GM06990 (cell line): Measurements from ENCODE around the gene TADA2B.
"Not testable (repeated sequence)": the region's sequence is repeated elsewhere in the genome, so short reads cannot be mapped to it uniquely, and the experiment has no call there.

Experiments used
- DNase-seq: peaks from one replicate; pipeline ENCODE4 v3.0.0-alpha.2; 2011; ENCODE audit not compliant: insufficient read length; ENCODE audit errors: extremely low read depth
- H3K27me3 ChIP-seq: replicated peaks from 2 replicates; pipeline ENCODE4 v1.6.0; 2011; ENCODE audit warnings: low read length; ENCODE audit not compliant: control insufficient read depth, insufficient read depth
- H3K36me3 ChIP-seq: 2 replicates; pipeline ENCODE4 v1.5.1; 2011; ENCODE audit warnings: low read length; ENCODE audit not compliant: control insufficient read depth, insufficient read depth
- H3K4me3 ChIP-seq: replicated peaks from 2 replicates; pipeline ENCODE4 v1.5.1; 2011; ENCODE audit warnings: low read depth, mild to moderate bottlenecking, control low read depth, low read length
- TF ChIP-seq, protein P1 (sequence below): IDR thresholded peaks from 2 replicates; pipeline ENCODE4 v1.5.1; 2011; ENCODE audit warnings: low read length, control low read depth, mild to moderate bottlenecking, inconsistent platforms; ENCODE audit not compliant: insufficient read depth, poor library complexity, severe bottlenecking

TADA2B gene

DNA sequence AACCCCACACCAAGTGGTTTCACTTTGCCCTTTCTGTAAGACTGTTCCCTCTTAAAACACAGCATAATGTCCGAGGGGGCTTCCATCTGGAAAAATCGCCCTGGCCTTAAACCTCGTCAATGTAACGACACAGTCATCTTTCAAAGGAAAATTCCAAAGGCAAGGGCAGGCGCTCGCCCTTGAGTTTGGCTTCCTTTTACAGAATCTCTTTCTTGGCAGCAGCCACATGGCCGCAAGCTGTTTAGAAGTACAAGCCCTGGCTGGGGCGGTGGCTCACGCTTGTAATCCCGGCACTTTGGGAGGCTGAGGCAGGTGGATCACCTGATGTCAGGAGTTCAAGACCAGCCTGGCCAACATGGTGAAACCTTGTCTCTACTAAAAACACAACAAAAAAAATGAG, 51.7 kb downstream of the TADA2B start:
- Histone ChIP-seq H3K27me3 (no peaks in the 10 kb centered on the region; the same call in none of the 2 replicates), H3K36me3 (no peaks in the 10 kb centered on the region), H3K4me3 (no peak overlapping the region)
- no peak for DNase-seq
- TF ChIP-seq, protein P1, sequence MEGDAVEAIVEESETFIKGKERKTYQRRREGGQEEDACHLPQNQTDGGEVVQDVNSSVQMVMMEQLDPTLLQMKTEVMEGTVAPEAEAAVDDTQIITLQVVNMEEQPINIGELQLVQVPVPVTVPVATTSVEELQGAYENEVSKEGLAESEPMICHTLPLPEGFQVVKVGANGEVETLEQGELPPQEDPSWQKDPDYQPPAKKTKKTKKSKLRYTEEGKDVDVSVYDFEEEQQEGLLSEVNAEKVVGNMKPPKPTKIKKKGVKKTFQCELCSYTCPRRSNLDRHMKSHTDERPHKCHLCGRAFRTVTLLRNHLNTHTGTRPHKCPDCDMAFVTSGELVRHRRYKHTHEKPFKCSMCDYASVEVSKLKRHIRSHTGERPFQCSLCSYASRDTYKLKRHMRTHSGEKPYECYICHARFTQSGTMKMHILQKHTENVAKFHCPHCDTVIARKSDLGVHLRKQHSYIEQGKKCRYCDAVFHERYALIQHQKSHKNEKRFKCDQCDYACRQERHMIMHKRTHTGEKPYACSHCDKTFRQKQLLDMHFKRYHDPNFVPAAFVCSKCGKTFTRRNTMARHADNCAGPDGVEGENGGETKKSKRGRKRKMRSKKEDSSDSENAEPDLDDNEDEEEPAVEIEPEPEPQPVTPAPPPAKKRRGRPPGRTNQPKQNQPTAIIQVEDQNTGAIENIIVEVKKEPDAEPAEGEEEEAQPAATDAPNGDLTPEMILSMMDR = no peak

DNA sequence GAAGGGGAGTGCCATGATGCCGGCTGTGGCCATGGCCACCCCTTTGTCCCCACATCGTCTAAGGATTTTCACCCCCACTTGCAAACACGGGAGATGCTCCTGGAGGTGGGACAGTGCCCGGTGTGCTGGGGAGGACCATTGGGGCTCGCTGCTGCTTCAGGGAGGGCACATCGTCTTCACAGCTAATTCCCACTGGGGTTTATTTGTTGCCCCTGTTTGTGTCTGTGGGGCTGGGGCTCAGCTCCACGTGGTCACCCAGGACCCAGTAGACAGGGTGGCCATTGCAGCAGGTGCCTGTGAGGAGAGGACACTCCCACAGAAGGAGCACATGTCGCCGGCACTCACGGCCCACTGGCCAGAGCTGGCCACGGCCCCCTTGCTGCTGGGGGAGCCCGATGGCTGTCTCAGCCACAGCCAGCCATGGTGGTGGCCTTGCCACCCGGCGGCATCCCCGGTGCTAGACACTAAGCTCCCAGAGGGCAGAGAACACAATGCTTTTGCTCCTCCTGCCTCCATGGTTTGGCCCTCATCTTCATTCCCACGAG, 52.5 kb downstream of the TADA2B start:
- no peaks in the 10 kb centered on the region for H3K36me3 ChIP-seq
- TF ChIP-seq, protein P1 = no peak
- H3K27me3 ChIP-seq = no peaks in the 10 kb centered on the region; the same call in none of the 2 replicates
- H3K4me3 ChIP-seq = no peak overlapping the region
- no peak for DNase-seq

DNA sequence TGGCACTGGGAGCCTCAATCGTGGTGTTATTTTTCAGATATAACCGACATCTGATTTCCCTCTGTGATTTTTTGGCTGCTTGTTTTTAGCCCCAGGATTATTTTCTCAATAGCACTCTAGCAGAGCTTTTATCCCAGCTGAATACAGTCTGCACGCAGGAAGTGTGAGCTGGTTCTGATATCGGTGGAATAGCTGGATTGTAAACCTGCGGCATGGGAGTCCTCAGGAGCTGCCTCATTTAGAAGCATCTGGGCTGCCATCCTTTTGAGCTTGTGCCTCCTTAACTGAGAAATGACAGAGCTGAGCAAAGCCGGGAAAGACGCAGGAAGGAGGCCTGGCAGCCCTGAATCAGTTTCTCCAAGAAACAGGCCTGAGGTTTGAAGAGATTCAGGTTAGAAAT, 53.1 kb downstream of the TADA2B start:
- TF ChIP-seq, protein P1 = no peak

DNA sequence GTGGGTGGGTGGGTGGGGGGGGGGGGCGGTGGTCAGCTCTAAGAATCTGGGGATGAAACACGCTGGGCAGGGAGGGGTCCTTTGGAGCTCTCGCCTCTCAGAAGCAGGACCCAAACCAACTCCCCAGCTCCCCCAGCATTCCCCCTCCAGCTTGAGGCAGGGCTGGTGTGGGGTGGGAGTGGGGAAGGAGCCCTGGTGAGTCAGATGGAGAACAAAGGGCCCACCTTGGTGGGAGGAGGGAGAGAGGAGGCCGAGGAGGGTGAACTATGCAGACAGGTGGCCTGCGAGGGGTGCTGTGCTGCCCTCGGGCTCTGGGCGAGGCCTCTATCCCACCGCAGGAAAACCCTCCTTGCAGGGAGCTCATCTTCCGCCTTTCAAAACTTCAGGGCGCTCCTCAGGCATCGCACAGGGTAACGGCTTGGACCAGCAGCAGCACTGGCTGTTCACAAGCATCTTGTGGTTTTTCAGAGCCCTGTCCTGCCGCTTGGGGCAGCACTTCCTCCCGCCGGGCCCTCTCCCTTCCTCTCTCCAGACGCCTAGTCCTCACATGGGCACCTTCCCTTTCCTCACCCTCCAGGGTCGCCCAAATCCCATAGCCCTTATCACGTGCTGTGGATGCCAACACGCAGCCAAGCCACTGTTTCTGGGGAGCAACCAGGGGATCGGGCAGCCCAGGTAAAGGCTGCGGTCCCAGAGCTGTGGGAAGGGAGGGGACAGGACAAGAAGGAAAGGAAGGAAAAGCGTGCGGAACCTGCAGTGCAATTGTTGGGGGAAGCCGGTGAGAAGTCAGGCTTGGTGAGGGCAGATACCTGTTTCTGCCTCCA, 58.7 kb downstream of the TADA2B start:
- peak; percentile 61 for DNase-seq
- H3K27me3 ChIP-seq = no peaks in the 10 kb centered on the region; the same call in none of the 2 replicates
- H3K36me3 ChIP-seq = no peaks in the 10 kb centered on the region
- H3K4me3 ChIP-seq = peak overlapping the region; percentile 20
- TF ChIP-seq, protein P1 = peak; percentile 73

More for the DNA sequence above, 53.1 kb downstream of the TADA2B start:
- Histone ChIP-seq H3K36me3 (no peaks in the 10 kb centered on the region), H3K4me3 (no peak overlapping the region), H3K27me3 (no peaks in the 10 kb centered on the region; the same call in none of the 2 replicates)
- DNase-seq = no peak

DNA sequence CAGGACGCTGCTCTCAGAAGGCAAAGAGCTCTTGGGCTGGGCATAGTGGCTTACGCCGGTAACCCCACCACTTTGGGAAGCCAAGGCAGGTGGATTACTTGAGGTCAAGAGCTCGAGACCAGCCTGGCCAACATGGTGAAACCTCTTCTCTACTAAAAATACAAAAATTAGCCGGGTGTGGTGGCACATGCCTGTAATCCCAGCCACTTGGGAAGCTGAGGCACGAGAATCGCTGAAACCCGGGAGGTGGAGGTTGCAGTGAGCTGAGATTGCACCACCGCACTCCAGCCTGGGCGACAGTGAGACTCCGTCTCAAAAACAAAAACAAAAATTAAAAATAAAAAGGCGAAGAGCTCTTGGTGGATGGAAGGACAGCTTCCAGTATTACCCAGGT, 59.3 kb downstream of the TADA2B start:
- DNase-seq, H3K36me3 ChIP-seq, H3K27me3 ChIP-seq: not testable (repeated sequence)
- H3K4me3 ChIP-seq = peak overlapping the region; percentile 68

DNA sequence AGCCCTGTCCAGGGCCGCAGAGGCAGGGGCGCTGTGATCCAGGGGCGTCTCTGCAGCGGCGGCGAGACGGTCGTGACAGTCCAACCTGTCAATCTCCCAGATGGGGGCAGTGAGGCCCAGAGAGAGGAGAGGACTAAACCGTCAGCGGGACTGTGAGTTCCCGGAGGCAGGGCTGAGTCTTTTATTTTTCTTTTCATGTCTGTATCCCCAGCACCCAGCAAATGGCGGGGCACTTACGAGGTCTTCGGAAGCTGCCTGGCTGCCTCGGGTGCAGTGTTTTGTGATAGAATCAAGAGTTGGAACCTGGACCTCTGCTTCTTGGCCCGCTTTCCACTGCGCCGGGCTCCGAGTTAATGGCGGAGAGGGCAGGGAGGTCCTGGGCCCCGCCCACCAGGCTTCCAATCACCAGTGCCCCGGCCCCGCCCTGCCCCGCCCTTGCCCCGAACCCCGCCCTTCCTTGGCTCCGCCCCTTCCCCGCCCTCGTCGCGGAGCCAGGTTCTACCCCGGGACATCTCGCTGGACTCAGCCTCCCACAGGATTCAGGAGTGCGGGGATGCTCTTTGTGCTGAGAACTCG, 59.9 kb downstream of the TADA2B start:
- TF ChIP-seq, protein P1 = peak; percentile 22
- Histone ChIP-seq H3K27me3 (no peaks in the 10 kb centered on the region; the same call in none of the 2 replicates), H3K36me3 (no peaks in the 10 kb centered on the region), H3K4me3 (peak overlapping the region; percentile 68)
- peak; percentile 77 for DNase-seq
